ENCODE results near the gene SLC12A3.

SLC12A3 gene

GRCh38 chr16:56961851-56962281 lies 96.9 kb downstream of the SLC12A3 start, which contains the start of gene CETP:
CETP (plus strand) TSS chr16:56961950; CDS start chr16:56961980, 30 bp downstream.
- DNase-seq (ENCODE audit: low read depth in 1 of 2, low spot score in 1 of 2): no peak

GRCh38 chr16:56964243-56965148 lies 99.5 kb downstream of the SLC12A3 start:
- peak; percentile 91 to 97 for DNase-seq (ENCODE audit: low read depth in 1 of 2, low spot score in 1 of 2)
